Erythroblast (primary cell): Measurements from ENCODE around the gene CEP76.

Experiments
- GATA1 ChIP-seq: IDR thresholded peaks from 2 replicates; pipeline ENCODE4 v1.6.1; 2011; ENCODE audit warnings: low read depth, mild to moderate bottlenecking, control low read depth, low read length, moderate library complexity
- POLR2A ChIP-seq: IDR thresholded peaks from 2 replicates; pipeline ENCODE4 v1.6.1; 2011; ENCODE audit warnings: mild to moderate bottlenecking, low read length

- TF ChIP-seq POLR2A: no peak
- no peak for TF ChIP-seq GATA1
Observed at GRCh38 chr18:12749121-12749520, 46.6 kb upstream of the CEP76 start.
